ENCODE results near the gene SPCS1.

The SPCS1 gene

DNA sequence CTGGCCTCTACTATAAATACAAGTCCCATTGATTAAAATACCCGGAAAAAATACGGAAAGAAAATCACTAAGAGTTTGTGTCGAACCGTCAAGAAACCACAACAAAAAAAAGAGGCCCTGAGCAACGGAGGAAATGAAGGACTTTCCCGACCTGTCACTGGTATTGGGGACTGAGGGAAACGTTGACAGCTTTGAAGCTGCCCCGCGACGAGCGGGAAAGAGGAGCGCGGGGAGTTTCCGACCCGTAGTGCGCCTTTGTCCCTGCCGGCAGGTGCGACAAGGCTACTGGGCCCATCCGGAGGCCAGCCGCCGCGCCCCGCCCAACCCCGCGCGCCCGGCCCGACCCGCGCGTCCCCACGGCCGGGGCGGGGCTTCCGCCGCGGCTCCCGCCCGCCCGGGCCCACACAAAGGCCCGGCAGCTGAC, 20.6 kb upstream of the SPCS1 start:
- peak overlapping the region; percentile 89 for H3K4me3 Mint-ChIP-seq
- H3K27ac Mint-ChIP-seq, result peak overlapping the region; percentile 98
- H3K9me3 Mint-ChIP-seq, result no peaks in the 10 kb centered on the region
- peak; percentile 70 to 73 for DNase-seq (ENCODE audit: low spot score in 2 of 2)
- ATAC-seq (ENCODE audit: low read depth), result peak; percentile 76
- no peaks in the 10 kb centered on the region for H3K27me3 Mint-ChIP-seq
- H3K36me3 Mint-ChIP-seq, result peaks cover 18% of the 10 kb centered on the region
- peaks cover 18% of the 10 kb centered on the region for H3K4me1 Mint-ChIP-seq

DNA sequence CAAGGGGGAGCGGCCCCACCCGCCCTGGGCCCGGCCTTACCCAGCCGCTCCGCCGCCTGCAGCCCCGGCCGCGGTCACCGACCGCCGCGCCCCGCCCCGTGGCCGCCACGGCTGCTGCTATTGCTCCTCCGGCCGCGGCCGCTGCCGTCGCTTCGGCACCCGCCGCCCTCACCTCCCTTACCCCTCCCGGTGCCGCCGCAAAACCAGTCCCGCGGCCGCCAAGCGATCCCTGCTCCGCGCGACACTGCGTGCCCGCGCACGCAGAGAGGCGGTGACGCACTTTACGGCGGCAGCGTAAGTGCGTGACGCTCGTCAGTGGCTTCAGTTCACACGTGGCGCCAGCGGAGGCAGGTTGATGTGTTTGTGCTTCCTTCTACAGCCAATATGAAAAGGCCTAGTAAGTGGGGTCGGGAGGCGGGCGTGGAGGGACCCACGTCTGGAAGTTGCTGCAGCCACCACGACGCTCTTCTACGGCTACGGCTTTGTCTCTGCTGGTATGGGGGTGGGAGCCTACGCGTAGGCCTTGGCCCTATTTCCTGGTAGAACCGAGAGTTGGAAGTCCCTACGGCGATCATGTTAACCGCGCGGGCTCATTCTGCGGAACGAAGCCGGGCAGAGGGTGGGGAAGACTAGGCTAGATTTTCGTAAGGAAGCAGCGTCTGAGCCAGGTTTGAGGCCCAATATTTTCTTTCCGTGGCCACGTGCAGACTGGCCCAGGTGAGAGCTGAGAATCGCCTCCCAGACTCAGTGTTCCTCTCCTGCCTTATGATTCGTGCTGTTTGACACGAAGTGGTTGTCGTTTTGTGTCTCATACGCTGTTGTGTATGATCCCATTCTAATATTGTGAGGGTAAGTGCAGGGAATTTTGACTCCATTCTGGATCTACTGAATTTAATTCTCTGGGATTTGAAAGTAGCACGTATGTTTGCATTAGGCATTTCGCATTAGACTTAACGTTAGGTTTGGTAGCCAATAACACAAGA, 19.9 kb upstream of the SPCS1 start, which contains the start of the genes GNL3 and PBRM1:
Gene GNL3 (plus strand): TSS at position 324 of the 983 bp plus-strand sequence. CDS start 61 bp downstream, at position 385.
Gene PBRM1 (minus strand): TSS at position 205 of the 983 bp plus-strand sequence.
- no peaks in the 10 kb centered on the region for H3K27me3 Mint-ChIP-seq
- peak; percentile 88 to 89 for DNase-seq (ENCODE audit: low spot score in 2 of 2)
- H3K4me3 Mint-ChIP-seq, result peak within 1 kb of the TSS; percentile 97
- peak within 1 kb of the TSS; percentile 98 for H3K27ac Mint-ChIP-seq
- ATAC-seq (ENCODE audit: low read depth), result peak; percentile 79
- peaks cover 20% of the 10 kb centered on the region for H3K36me3 Mint-ChIP-seq
- H3K4me1 Mint-ChIP-seq, result peaks cover 17% of the 10 kb centered on the region
- H3K9me3 Mint-ChIP-seq, result no peaks in the 10 kb centered on the region

DNA sequence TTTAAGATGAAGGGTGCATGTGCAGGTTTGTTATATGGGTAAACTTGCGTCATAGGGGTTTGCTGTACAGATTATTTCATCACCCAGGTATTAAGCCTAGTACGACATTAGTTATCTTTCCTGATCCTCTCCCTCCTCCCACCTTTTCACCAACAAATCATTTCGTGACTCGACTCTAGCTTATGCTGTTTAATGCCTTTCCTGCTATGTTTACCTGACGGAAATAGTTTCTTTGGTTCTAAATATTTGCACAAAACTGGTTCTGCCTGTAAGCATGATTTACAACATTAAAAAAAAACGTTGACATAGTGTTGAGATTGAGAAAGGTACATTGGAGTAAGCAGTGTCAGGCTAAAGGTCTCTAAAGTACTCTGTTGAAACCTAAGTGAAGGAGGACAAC, 17.6 kb upstream of the SPCS1 start:
- Mint-ChIP-seq H3K4me1 (peaks cover 9% of the 10 kb centered on the region), H3K9me3 (no peaks in the 10 kb centered on the region), H3K27ac (peak overlapping the region; percentile 35), H3K27me3 (no peaks in the 10 kb centered on the region), H3K4me3 (no peak overlapping the region), H3K36me3 (peaks cover 17% of the 10 kb centered on the region)
- DNase-seq (ENCODE audit: low spot score in 2 of 2) (no peak), ATAC-seq (ENCODE audit: low read depth) (no peak)

DNA sequence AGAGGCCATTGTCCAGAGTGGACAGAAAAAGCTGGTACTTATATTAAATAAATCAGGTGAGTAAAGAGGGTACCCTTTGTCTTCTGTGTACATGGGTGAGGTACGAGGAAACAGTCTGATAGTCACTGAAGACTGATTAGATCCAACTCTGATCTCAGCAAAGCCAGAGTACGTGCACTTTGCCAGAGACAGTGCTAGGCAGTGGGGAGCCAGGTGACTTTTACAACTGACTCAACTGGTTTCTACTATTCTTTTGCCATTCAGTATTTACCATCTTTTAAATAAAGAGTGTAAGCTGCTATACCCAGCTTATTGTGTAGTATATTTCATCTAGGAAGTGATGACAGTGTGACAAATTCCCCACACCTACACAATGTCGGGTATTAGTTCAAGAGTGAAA, 16.8 kb upstream of the SPCS1 start:
- no peaks in the 10 kb centered on the region for H3K9me3 Mint-ChIP-seq
- H3K4me3 Mint-ChIP-seq, result no peak overlapping the region
- no peak for ATAC-seq (ENCODE audit: low read depth)
- H3K27ac Mint-ChIP-seq, result peak overlapping the region; percentile 35
- no peaks in the 10 kb centered on the region for H3K27me3 Mint-ChIP-seq
- peaks cover 13% of the 10 kb centered on the region for H3K4me1 Mint-ChIP-seq
- H3K36me3 Mint-ChIP-seq, result peaks cover 24% of the 10 kb centered on the region
- DNase-seq (ENCODE audit: low spot score in 2 of 2), result no peak

DNA sequence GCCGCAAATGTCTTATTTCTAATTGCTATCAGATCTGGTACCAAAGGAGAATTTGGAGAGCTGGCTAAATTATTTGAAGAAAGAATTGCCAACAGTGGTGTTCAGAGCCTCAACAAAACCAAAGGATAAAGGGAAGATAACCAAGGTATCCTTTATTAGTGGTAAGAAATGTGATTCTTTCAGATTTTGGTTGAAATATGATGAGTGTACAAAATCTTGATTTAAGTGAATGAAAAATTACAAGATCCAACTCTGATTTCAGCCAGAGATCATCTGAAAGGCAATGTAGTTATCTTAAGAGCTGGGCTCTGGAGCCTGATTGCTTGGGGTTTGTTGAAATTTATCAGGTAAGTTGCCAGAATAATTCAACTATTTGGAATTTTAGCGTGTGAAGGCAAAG, 15.3 kb upstream of the SPCS1 start:
- H3K4me3 Mint-ChIP-seq, result no peak overlapping the region
- H3K27me3 Mint-ChIP-seq, result no peaks in the 10 kb centered on the region
- no peak for ATAC-seq (ENCODE audit: low read depth)
- H3K9me3 Mint-ChIP-seq, result no peaks in the 10 kb centered on the region
- H3K27ac Mint-ChIP-seq, result no peak overlapping the region
- no peak for DNase-seq (ENCODE audit: low spot score in 2 of 2)
- peaks cover 10% of the 10 kb centered on the region for H3K4me1 Mint-ChIP-seq
- peaks cover 30% of the 10 kb centered on the region for H3K36me3 Mint-ChIP-seq

DNA sequence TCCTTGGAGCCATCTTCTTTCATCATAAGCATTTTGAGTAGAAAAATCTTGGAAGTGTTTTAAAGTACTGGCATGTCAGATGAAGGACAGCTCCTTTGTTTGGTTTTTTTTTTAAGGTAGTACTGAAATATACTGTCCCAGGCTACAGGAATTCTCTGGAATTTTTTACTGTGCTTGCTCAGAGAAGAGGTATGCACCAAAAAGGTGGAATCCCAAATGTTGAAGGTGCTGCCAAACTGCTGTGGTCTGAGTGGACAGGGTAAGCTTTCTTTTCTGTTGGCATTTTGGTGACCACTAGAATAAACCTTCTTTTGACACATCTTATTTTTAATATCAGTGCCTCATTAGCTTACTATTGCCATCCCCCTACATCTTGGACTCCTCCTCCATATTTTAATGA, 12.8 kb upstream of the SPCS1 start:
- peak overlapping the region; percentile 65 for H3K27ac Mint-ChIP-seq
- H3K9me3 Mint-ChIP-seq, result no peaks in the 10 kb centered on the region
- no peak overlapping the region for H3K4me3 Mint-ChIP-seq
- ATAC-seq (ENCODE audit: low read depth), result no peak
- peaks cover 29% of the 10 kb centered on the region for H3K36me3 Mint-ChIP-seq
- DNase-seq (ENCODE audit: low spot score in 2 of 2), result no peak
- H3K27me3 Mint-ChIP-seq, result no peaks in the 10 kb centered on the region
- H3K4me1 Mint-ChIP-seq, result peaks cover 7% of the 10 kb centered on the region

DNA sequence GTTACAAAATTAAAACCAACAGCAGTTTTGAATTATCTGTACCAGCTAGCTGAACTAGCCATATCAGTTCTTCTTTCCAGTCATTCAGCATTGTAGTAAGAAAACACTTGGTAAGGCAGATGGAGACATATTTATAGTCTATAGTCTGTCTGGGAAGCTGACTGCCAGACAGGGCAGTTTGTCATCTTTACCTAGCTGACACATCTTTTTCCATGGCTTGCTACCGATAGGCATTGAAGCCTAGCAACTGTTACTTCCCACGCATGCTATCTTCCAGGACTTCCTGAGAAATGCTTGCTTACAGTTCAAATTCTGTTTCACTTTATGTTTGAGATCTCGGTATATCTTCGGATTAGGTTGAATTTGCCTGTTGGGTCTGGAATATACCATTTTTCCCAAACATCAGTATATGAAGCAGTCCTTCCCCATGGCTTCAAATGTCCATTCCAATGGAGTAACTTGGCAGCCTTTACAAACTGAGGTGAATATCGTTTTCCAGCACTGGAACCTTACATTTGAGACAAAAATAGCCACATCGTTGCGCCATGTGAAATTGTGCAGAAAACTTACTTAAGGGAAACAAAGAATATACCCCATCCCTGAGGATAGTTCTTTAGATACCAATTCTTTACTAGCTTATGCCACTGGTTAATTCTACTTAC, 11.2 kb upstream of the SPCS1 start:
- H3K4me3 Mint-ChIP-seq, result no peak overlapping the region
- H3K27me3 Mint-ChIP-seq, result no peaks in the 10 kb centered on the region
- DNase-seq (ENCODE audit: low spot score in 2 of 2), result no peak
- peaks cover 5% of the 10 kb centered on the region for H3K4me1 Mint-ChIP-seq
- peaks cover 21% of the 10 kb centered on the region for H3K36me3 Mint-ChIP-seq
- H3K9me3 Mint-ChIP-seq, result no peaks in the 10 kb centered on the region
- ATAC-seq (ENCODE audit: low read depth), result no peak
- peak overlapping the region; percentile 45 for H3K27ac Mint-ChIP-seq

DNA sequence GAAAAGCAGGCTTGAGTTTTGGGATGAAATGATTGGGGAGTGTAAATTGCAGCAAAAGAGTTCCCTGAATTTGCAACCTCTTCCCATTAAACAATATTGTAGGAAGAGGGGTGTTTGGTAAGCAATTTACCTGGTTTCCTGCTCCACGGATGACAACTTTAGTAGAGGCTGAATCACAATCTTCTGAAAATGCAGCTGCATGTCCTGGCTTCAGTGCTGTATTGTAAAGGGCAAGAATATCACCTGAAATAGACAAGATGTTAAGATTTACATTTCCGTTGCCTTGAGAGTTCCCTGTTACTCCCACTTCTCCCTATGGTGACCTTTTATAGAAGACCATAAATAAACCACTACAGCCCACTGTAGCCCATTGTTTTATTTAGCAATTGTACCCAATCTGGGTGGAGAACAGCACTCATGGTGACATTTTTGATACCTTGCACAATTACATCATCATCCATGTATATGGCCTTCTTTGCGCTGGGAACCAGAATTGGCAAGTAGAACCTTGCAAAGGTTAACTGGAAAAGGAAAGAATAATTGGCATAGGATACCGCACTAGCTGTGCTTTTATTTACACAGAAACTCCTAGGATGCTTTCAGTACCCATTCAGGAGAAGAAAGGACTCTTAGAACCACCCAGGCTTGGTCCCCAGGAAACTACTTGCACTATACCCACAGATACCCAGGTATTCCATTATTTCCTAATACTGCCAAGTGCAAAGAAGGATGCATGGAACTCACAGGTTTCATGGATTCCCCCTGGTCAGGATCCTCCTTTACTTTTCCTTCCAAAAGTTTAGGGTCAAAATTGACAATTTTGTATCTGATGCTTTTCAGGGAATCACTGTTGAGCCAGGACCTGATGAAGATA, 9.9 kb upstream of the SPCS1 start:
- peaks cover 18% of the 10 kb centered on the region for H3K36me3 Mint-ChIP-seq
- peak overlapping the region; percentile 45 for H3K27ac Mint-ChIP-seq
- DNase-seq (ENCODE audit: low spot score in 2 of 2) (no peak), ATAC-seq (ENCODE audit: low read depth) (no peak)
- no peaks in the 10 kb centered on the region for H3K9me3 Mint-ChIP-seq
- H3K4me1 Mint-ChIP-seq, result peaks cover 5% of the 10 kb centered on the region
- H3K27me3 Mint-ChIP-seq, result no peaks in the 10 kb centered on the region
- H3K4me3 Mint-ChIP-seq, result no peak overlapping the region

DNA sequence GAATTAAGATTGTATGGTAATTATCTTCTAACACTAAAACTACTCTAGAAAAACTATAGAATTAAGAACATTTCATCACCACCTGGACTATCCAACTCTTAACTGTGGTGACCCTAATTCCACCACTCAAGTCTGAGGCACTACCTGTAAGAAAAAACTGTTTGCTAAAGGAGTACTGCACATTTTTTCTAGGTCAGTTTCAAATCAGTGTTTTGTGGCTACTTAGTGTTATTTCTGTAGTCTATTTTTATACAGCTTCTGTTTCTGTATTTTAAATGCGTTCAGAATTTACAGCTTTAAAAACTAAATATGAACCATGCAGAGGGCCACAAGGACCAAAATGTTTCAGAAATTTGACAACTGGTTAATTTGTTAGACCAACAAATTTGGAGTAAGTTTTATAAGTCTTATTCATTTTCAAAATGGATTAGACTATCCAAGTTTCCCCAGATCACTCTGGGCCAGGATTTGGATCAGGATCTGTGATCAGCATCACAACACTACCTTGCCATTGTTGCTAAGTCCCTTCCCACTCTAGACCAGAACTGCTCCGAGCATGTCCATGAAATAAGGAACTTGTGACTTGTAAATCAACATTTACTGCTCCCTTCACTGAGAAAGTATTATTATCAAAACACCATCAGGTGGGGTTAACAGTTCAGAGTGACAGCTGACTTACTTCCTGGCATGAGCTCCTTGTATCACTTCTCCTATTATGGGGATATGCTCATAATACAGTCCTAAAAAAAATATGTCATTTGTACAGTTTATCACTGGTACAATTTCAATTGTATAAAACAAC, 8.9 kb upstream of the SPCS1 start:
- Mint-ChIP-seq H3K27me3 (no peaks in the 10 kb centered on the region), H3K27ac (peak overlapping the region; percentile 84), H3K9me3 (no peaks in the 10 kb centered on the region), H3K4me1 (peaks cover 5% of the 10 kb centered on the region), H3K36me3 (peaks cover 18% of the 10 kb centered on the region), H3K4me3 (no peak overlapping the region)
- DNase-seq (ENCODE audit: low spot score in 2 of 2), result no peak
- peak; percentile 57 for ATAC-seq (ENCODE audit: low read depth)

DNA sequence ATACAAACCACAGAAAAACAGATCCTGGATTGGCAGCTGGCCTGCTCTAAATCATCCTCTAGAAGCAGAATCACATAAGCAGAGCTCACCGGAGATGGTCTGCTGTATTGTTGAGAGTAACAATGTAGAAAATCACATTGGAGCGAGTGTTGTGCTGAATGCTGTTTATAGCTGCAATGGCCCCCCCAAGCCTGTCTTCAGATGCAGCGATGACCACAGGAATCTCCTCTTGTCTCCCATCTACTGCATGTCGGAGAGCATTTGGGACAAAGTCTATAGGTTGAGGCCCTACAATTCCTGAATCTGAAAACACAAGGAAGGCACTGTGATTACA, 8.3 kb upstream of the SPCS1 start:
- Mint-ChIP-seq H3K4me1 (peaks cover 5% of the 10 kb centered on the region), H3K36me3 (peaks cover 18% of the 10 kb centered on the region)
- no peak for ATAC-seq (ENCODE audit: low read depth)

DNA sequence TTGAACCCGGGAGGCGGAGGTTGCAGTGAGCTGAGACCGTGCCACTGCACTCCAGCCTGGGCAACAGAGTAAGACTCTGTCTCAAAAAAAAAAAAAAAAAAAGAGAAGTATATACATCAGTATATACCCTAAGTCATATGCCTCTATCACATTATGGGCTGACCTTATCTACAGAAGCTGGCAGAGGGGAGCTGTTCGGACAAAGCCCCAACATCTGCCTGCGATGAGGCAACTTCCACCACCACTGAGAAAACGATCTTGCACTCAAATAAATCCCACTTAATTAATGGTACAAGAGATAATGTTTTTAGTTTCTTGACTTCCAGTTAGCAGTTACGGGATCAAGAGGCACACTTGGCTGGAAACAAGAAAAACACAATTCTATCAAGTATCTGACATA, 2.6 kb upstream of the SPCS1 start:
- H3K4me1 Mint-ChIP-seq, result peaks cover 19% of the 10 kb centered on the region
- ATAC-seq (ENCODE audit: low read depth), result no peak
- no peak for DNase-seq (ENCODE audit: low spot score in 2 of 2)
- no peak overlapping the region for H3K27ac Mint-ChIP-seq
- no peak overlapping the region for H3K4me3 Mint-ChIP-seq
- no peaks in the 10 kb centered on the region for H3K36me3 Mint-ChIP-seq
- no peaks in the 10 kb centered on the region for H3K27me3 Mint-ChIP-seq
- H3K9me3 Mint-ChIP-seq, result no peaks in the 10 kb centered on the region

More for the DNA sequence above, 8.3 kb upstream of the SPCS1 start:
- H3K27ac Mint-ChIP-seq, result peak overlapping the region; percentile 84
- H3K4me3 Mint-ChIP-seq, result no peak overlapping the region
- no peaks in the 10 kb centered on the region for H3K27me3 Mint-ChIP-seq
- H3K9me3 Mint-ChIP-seq, result no peaks in the 10 kb centered on the region
- no peak for DNase-seq (ENCODE audit: low spot score in 2 of 2)

DNA sequence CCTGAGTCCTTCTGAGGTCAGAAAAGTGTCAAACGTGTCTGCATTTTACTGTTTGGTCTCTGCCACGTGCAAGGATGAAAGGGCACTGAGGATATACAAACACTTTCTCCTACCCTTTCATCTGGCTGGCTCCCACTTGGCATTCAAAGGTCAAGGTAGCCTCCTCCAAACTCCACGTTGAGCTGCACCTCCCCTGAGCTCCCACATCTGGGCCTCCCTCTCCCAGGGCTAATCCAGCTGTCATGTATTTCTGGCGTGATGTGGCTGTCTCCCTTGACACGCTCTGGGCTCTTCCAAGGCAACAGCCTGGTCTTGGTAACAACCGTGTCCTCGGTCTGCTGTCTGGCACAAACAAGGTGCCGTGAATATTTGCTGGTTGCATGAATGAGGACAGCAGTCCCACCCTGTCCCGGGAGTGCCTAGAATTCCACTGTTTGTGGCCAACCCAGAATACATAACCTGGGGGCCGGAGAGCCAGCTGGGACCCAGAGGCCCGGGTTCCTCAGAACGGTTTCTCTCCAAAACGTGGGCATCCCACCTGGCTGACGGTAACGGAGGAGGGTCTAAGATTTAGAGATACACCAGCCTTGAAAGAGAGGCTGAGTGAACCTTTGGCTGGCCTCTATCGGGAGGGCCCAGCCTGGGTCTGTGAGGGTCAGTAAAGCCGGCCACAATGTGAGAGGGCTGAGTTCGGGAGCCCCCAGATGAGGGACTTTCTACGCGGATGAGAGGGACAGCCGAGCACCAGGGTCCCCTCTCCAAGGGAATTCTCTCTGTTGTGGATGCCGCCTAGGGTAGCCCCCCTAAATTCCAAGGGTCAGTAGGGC, 1.1 kb upstream of the SPCS1 start:
- peak overlapping the region; percentile 92 for H3K27ac Mint-ChIP-seq
- DNase-seq (ENCODE audit: low spot score in 2 of 2) (peak in 1 of 2 donors; percentile 22), ATAC-seq (ENCODE audit: low read depth) (no peak)
- peak overlapping the region; percentile 98 for H3K4me3 Mint-ChIP-seq
- no peaks in the 10 kb centered on the region for H3K9me3 Mint-ChIP-seq
- H3K36me3 Mint-ChIP-seq, result peaks cover 3% of the 10 kb centered on the region
- H3K4me1 Mint-ChIP-seq, result peaks cover 19% of the 10 kb centered on the region
- no peaks in the 10 kb centered on the region for H3K27me3 Mint-ChIP-seq

Data from memory B cell (primary cell).